SK-N-MC (cell line): ENCODE measurements around the gene PRR5L.

Experiments used
- DNase-seq: peaks from one replicate; pipeline ENCODE4 v3.0.0-alpha.2; 2011; ENCODE audit warnings: low read depth, low spot score
- H3K27ac ChIP-seq: fragments of 200-600 bp; sonication (generic); 2 replicates; pipeline ENCODE4 v1.5.1; 2016; ENCODE audit warnings: mixed run types
- H3K36me3 ChIP-seq: fragments of 200-600 bp; sonication (generic); 2 replicates; pipeline ENCODE4 v1.6.1; 2017; ENCODE audit warnings: antibody characterized with exemption, low read length, mixed read lengths; ENCODE audit not compliant: insufficient read depth
- H3K4me3 ChIP-seq: fragments of 200-600 bp; sonication (generic); 2 replicates; pipeline ENCODE4 v1.5.1; 2016
- H3K9ac ChIP-seq: fragments of 200-600 bp; sonication (generic); 2 replicates; pipeline ENCODE4 v1.8.0; 2017; ENCODE audit warnings: mixed run types, mixed read lengths; ENCODE audit not compliant: insufficient read length
- H3K9me3 ChIP-seq: fragments of 200-600 bp; sonication (generic); 2 replicates; pipeline ENCODE4 v1.6.1; 2017; ENCODE audit warnings: low read depth, mild to moderate bottlenecking, antibody characterized with exemption, low read length, moderate library complexity, mixed read lengths
- EZH2 ChIP-seq: fragments of 200-600 bp; sonication (generic); IDR thresholded peaks from one replicate; pipeline ENCODE4 v1.6.1; 2017; ENCODE audit warnings: antibody characterized with exemption
- FOXP2 ChIP-seq: optimal IDR thresholded peaks from 2 replicates; pipeline ENCODE3; 2011; ENCODE audit warnings: mild to moderate bottlenecking, moderate library complexity; ENCODE audit not compliant: insufficient read depth; ENCODE audit errors: extremely low read length, control extremely low read depth
- POLR2AphosphoS5 ChIP-seq: IDR thresholded peaks from 2 replicates; pipeline ENCODE4 v1.6.1; 2012; ENCODE audit warnings: mild to moderate bottlenecking, low read depth, low read length, borderline replicate concordance

The PRR5L gene

DNA sequence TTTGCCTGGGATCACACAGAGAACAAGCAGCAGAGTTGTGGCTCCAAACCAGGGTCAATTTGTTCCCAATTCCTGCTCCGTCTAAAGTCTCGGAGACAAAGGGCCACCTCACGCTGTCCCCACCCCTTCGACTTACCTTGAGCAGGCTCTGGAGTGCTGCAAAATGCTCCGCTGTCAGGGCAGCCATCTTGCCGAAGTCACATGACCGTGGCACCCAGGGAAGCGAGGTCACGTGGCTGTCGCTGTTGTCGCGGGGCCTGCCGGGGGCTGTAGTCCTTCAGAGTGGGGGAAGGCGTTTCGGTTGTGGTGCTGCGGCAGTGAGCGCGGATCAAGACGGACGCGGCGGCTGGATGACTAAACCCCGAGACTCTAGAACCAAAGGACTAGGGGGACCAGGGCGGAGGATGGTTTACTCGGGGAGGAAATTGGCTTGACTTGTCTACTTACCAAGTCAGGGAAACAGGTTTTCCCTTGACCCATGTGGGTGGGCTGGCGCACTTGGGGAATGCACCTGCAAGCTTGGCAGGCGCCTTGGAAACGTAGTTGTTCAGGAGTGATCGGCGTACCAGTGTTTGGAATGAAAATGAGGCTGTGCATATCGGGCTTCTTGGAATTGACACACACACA is 6.7 kb upstream of the PRR5L start, which contains the start of gene COMMD9:
Gene COMMD9 (minus strand): TSS at position 199 of the 627 bp plus-strand sequence. CDS start 12 bp downstream, at position 187.
- TF ChIP-seq POLR2AphosphoS5 = peak; percentile 85
- peak; percentile 79 for TF ChIP-seq FOXP2
- TF ChIP-seq EZH2 = no peak
- Histone ChIP-seq H3K27ac (no peak within 1 kb of the TSS), H3K9ac (peak within 1 kb of the TSS; percentile 89), H3K9me3 (no peaks in the 10 kb centered on the region), H3K36me3 (no peaks in the 10 kb centered on the region), H3K4me3 (peak within 1 kb of the TSS; percentile 99)
- DNase-seq = no peak

DNA sequence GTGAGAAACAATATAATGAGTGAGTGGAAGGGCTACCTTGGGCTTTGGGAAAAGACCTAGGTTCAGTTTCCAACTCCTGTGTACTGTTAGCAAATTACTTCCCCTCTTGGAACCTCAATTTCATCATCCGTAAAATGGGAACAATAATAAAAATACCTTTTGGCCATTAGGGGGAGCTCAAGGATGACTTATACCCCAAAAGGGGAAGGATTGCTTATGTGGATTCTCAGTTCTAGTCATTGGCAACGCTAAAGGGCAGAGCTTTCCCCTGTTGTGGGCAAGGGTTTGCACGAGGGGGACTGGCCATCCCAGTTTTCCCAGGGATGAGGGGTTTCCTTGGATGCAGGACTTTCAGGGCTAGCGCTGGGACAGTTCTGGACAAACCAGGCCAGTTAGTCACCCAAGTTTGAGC is 3.8 kb upstream of the PRR5L start:
- Histone ChIP-seq H3K9me3 (no peaks in the 10 kb centered on the region), H3K36me3 (no peaks in the 10 kb centered on the region), H3K4me3 (no peak overlapping the region), H3K27ac (peak overlapping the region; percentile 16; the same call in 1 of the 2 replicates), H3K9ac (no peak overlapping the region)
- DNase-seq = no peak
- TF ChIP-seq POLR2AphosphoS5 = no peak
- no peak for TF ChIP-seq EZH2
- no peak for TF ChIP-seq FOXP2

DNA sequence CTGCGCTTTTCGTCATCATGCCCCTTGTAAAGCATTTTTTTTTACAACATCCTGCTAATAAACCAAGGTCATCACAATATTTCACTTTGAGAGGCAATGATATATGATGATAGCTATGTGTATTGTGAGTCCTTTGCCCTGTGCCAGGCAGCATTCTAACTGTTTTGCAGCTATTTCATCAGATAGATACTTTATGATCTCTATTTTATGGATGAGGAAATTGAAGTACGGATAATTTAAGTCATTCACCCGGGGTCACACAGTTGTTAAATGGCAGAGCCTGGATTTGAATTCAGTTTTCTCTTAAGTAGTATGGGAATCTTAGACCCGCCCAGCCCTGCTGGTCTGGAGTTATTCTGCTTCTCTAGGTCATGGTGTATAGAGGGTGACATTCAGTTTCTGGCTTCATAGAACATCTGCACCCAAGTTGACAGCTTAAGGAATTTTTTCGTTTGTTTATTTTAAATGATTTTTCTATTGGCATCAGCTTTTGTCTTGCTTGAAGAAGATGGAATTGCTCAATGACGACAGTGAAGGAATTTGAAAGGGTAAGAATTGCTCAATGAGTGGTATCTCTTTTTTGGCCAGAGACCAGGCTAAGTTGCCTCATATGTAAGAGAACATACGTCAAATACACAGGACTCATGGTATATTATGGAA is 926 bp downstream of the PRR5L start:
- no peaks in the 10 kb centered on the region for H3K9me3 ChIP-seq
- DNase-seq = no peak
- TF ChIP-seq POLR2AphosphoS5 = no peak
- TF ChIP-seq EZH2 = no peak
- TF ChIP-seq FOXP2 = no peak

GRCh38 chr11:36300650-36301049 is 4.6 kb downstream of the PRR5L start:
- DNase-seq = no peak
- no peak for TF ChIP-seq EZH2
- no peak for TF ChIP-seq FOXP2
- no peak for TF ChIP-seq POLR2AphosphoS5

More for the DNA sequence above, 926 bp downstream of the PRR5L start:
- Histone ChIP-seq H3K9ac (no peak overlapping the region), H3K4me3 (no peak overlapping the region), H3K36me3 (no peaks in the 10 kb centered on the region), H3K27ac (no peak overlapping the region)

GRCh38 chr11:36304351-36304750 is 8.3 kb downstream of the PRR5L start:
- no peak for DNase-seq

More at GRCh38 chr11:36300650-36301049, 4.6 kb downstream of the PRR5L start:
- H3K9ac ChIP-seq = no peak overlapping the region
- no peaks in the 10 kb centered on the region for H3K9me3 ChIP-seq
- no peaks in the 10 kb centered on the region for H3K36me3 ChIP-seq
- H3K4me3 ChIP-seq = no peak overlapping the region
- no peak overlapping the region for H3K27ac ChIP-seq

DNA sequence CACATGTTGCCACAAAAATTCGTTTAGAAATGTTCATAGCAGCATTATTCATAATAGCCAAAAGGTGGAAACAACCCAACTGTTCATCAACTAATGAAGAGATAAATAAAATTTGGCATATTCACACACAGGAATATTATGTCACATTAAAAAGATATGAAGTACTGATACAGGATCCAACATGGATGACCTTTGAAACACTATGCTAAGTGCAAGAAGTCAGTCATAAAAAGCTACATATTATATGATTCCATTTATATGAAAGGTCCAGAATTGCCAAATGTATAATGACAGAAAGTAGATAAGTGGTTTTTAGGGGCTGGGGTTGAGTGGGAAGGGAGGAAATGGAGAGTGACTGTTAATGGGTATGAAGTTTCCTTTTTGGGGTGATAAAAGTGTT is 9.0 kb downstream of the PRR5L start:
- H3K9me3 ChIP-seq = no peaks in the 10 kb centered on the region
- TF ChIP-seq POLR2AphosphoS5 (no peak), EZH2 (no peak), FOXP2 (no peak)
- no peak overlapping the region for H3K27ac ChIP-seq
- H3K9ac ChIP-seq = no peak overlapping the region
- H3K4me3 ChIP-seq = no peak overlapping the region
- H3K36me3 ChIP-seq = no peaks in the 10 kb centered on the region
- no peak for DNase-seq

More at GRCh38 chr11:36304351-36304750, 8.3 kb downstream of the PRR5L start:
- H3K9ac ChIP-seq = no peak overlapping the region
- H3K4me3 ChIP-seq = no peak overlapping the region
- TF ChIP-seq POLR2AphosphoS5 (no peak), FOXP2 (no peak), EZH2 (no peak)
- H3K27ac ChIP-seq = no peak overlapping the region
- no peaks in the 10 kb centered on the region for H3K9me3 ChIP-seq
- H3K36me3 ChIP-seq = no peaks in the 10 kb centered on the region

DNA sequence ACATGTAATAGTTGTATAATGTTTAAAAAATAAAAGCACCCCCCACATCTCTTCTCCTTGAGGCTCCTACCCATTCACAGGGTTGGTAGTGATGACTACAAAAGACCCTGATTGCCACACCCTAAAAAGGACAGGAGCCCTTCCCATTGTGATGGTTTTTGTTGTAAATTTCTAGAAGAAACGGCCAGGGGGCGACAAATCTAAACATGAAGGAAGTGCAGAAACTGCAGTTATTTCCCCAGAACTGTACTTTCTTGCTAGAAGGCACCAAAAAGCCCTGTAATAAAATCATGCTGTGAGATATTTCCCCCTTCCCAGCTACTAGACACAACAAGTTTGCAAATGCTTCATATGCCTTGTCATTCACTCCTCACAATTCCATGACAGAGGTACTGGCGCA is 10.8 kb downstream of the PRR5L start:
- DNase-seq = no peak
- H3K9ac ChIP-seq = no peak overlapping the region
- H3K4me3 ChIP-seq = no peak overlapping the region

GRCh38 chr11:36308577-36308976 is 12.5 kb downstream of the PRR5L start:
- H3K36me3 ChIP-seq = no peaks in the 10 kb centered on the region
- H3K4me3 ChIP-seq = no peak overlapping the region
- TF ChIP-seq FOXP2 (no peak), EZH2 (no peak), POLR2AphosphoS5 (no peak)
- H3K9ac ChIP-seq = no peak overlapping the region
- no peak for DNase-seq
- H3K9me3 ChIP-seq = no peaks in the 10 kb centered on the region
- no peak overlapping the region for H3K27ac ChIP-seq

More for the DNA sequence above, 10.8 kb downstream of the PRR5L start:
- no peak for TF ChIP-seq POLR2AphosphoS5
- no peak for TF ChIP-seq EZH2
- no peak for TF ChIP-seq FOXP2
- Histone ChIP-seq H3K9me3 (no peaks in the 10 kb centered on the region), H3K27ac (no peak overlapping the region), H3K36me3 (no peaks in the 10 kb centered on the region)

DNA sequence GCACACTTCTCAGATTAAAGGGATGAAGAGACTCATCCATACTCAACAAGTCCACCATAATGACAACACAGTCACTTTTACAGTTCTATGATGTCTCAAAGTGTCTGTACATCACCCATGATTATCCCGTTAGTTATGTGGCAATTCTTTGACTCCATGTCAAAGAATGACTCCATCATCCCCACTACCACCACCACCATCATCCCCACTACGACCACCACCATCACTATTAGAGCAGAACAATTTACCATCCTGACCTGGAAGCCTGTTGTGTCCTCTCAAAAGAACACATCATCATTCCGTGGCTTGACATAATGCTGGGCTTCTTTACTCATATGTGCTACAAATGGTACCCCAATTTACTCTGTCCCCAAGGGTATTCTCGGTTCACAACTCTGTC is 13.7 kb downstream of the PRR5L start:
- no peaks in the 10 kb centered on the region for H3K9me3 ChIP-seq
- no peak overlapping the region for H3K27ac ChIP-seq
- no peaks in the 10 kb centered on the region for H3K36me3 ChIP-seq
- H3K9ac ChIP-seq = no peak overlapping the region
- H3K4me3 ChIP-seq = no peak overlapping the region
- TF ChIP-seq EZH2 = no peak
- TF ChIP-seq POLR2AphosphoS5 = no peak
- TF ChIP-seq FOXP2 = no peak
- no peak for DNase-seq
